ENCODE measurements around the gene SP1. TPM values are rescaled to one million over a fixed set of nuclear protein-coding genes. Genes with fewer than 3 reads are reported as not detected.
"Not testable (repeated sequence)": the region's sequence is repeated elsewhere in the genome, so short reads cannot be mapped to it uniquely, and the experiment has no call there.

Gene SP1
- total and polyA plus RNA-seq, 2 experiments from 2014 or later, result 11.1 to 68.4 TPM

DNA sequence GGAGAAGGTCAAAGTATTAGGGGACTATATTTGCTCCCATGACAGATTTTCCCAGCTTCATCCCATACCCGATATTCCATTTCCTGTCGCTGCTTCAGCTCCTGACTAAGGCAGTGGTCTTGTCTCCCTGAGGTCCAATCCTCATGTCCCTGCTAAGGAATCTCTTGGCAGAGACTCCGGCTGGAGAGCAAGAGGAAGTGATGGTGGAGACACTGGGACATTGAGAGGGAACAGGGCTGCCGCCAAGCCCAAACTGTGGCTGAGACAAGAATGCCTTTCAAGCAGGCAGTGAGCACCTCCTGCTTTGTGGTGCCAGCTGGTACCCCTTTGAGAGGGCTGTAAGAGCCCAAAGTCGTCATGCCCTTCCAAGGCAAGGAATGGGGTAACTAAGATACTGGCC lies 49.3 kb upstream of the SP1 start (continued):
- TF ChIP-seq, protein P1, sequence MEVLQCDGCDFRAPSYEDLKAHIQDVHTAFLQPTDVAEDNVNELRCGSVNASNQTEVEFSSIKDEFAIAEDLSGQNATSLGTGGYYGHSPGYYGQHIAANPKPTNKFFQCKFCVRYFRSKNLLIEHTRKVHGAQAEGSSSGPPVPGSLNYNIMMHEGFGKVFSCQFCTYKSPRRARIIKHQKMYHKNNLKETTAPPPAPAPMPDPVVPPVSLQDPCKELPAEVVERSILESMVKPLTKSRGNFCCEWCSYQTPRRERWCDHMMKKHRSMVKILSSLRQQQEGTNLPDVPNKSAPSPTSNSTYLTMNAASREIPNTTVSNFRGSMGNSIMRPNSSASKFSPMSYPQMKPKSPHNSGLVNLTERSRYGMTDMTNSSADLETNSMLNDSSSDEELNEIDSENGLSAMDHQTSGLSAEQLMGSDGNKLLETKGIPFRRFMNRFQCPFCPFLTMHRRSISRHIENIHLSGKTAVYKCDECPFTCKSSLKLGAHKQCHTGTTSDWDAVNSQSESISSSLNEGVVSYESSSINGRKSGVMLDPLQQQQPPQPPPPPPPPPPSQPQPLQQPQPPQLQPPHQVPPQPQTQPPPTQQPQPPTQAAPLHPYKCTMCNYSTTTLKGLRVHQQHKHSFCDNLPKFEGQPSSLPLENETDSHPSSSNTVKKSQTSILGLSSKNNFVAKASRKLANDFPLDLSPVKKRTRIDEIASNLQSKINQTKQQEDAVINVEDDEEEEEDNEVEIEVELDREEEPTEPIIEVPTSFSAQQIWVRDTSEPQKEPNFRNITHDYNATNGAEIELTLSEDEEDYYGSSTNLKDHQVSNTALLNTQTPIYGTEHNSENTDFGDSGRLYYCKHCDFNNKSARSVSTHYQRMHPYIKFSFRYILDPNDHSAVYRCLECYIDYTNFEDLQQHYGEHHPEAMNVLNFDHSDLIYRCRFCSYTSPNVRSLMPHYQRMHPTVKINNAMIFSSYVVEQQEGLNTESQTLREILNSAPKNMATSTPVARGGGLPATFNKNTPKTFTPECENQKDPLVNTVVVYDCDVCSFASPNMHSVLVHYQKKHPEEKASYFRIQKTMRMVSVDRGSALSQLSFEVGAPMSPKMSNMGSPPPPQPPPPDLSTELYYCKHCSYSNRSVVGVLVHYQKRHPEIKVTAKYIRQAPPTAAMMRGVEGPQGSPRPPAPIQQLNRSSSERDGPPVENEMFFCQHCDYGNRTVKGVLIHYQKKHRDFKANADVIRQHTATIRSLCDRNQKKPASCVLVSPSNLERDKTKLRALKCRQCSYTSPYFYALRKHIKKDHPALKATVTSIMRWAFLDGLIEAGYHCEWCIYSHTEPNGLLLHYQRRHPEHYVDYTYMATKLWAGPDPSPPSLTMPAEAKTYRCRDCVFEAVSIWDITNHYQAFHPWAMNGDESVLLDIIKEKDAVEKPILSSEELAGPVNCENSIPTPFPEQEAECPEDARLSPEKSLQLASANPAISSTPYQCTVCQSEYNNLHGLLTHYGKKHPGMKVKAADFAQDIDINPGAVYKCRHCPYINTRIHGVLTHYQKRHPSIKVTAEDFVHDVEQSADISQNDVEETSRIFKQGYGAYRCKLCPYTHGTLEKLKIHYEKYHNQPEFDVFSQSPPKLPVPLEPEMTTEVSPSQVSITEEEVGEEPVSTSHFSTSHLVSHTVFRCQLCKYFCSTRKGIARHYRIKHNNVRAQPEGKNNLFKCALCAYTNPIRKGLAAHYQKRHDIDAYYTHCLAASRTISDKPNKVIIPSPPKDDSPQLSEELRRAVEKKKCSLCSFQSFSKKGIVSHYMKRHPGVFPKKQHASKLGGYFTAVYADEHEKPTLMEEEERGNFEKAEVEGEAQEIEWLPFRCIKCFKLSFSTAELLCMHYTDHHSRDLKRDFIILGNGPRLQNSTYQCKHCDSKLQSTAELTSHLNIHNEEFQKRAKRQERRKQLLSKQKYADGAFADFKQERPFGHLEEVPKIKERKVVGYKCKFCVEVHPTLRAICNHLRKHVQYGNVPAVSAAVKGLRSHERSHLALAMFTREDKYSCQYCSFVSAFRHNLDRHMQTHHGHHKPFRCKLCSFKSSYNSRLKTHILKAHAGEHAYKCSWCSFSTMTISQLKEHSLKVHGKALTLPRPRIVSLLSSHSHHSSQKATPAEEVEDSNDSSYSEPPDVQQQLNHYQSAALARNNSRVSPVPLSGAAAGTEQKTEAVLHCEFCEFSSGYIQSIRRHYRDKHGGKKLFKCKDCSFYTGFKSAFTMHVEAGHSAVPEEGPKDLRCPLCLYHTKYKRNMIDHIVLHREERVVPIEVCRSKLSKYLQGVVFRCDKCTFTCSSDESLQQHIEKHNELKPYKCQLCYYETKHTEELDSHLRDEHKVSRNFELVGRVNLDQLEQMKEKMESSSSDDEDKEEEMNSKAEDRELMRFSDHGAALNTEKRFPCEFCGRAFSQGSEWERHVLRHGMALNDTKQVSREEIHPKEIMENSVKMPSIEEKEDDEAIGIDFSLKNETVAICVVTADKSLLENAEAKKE (CRISPR knock-in tag; IDR thresholded peaks at IDR 0.05), result no peak
- TF ChIP-seq EZH2phosphoT487 (IDR thresholded peaks at IDR 0.05; ENCODE audit: unreplicated experiment) (no peak), ZNF114 (CRISPR knock-in tag; IDR thresholded peaks at IDR 0.05) (no peak)

DNA sequence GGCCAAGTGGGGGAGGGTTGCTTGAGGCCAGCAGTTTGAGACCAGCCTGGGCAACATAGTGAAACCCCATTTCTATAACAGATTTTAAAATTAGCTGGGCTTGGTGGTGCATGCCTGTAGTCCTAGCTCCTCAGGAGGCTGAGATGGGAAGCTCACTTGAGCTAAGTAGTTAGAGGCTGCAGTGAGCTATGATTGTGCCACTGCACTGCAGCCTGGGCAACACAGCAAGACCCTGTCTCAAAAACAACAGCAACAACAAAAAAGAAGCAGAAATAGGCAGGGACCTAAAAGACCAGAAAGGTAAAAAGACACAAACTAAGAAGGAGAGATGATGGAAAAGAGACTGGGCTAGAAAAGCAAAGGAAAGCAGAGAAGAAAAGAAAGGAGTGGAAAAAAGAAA lies 47.6 kb upstream of the SP1 start:
- H3K9me2 ChIP-seq (ENCODE audit: insufficient read depth); DNase-seq (ENCODE audit: low spot score); H2AFZ ChIP-seq; H3K79me2 ChIP-seq (replicated peaks; ENCODE audit: insufficient read depth); H3K9me3 Mint-ChIP-seq; H3K27ac ChIP-seq (ENCODE audit: low read depth); H3K36me3 ChIP-seq (ENCODE audit: insufficient read depth); H3K4me3 Mint-ChIP-seq; H3K27ac Mint-ChIP-seq; H3K36me3 Mint-ChIP-seq (ENCODE audit: low read depth); ATAC-seq; H3K4me3 ChIP-seq; H3F3A ChIP-seq (replicated peaks; ENCODE audit: low read depth); H4K20me1 ChIP-seq (replicated peaks; ENCODE audit: insufficient read depth); H3K4me2 ChIP-seq: not testable (repeated sequence)
- Histone ChIP-seq H3K27me3 (ENCODE audit: insufficient read depth) (peaks cover 48% of the 10 kb centered on the region), H3K4me1 (ENCODE audit: insufficient read depth) (peaks cover 13% of the 10 kb centered on the region; the same call in 1 of the 2 replicates)
- Mint-ChIP-seq H3K4me1 (peaks cover 26% of the 10 kb centered on the region), H3K27me3 (ENCODE audit: insufficient read depth, low read depth, poor library complexity) (peaks cover 32% of the 10 kb centered on the region)

DNA sequence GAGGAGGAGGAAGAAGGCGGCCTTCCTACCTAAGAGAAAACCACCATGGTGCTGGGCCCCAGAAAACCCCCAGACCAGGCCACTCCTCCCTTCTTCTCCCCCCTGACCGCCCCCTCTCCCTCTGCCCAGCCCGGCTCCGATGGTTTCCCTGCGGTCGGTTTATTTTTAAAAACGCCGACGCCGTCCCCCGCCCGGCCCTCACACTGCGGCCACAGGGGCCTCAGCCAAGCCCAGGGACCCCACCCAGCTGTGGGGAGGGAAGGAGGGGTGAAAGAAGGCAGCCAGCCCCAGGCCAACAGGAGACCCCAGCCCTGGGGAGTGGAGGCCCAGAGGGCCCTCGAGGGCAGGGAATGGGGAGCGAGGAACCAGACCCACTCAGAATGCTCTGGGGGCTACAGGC lies 47.2 kb upstream of the SP1 start:
- H3K27me3 ChIP-seq (ENCODE audit: insufficient read depth), result peaks cover 48% of the 10 kb centered on the region
- Mint-ChIP-seq H3K4me1 (peaks cover 25% of the 10 kb centered on the region), H3K36me3 (ENCODE audit: low read depth) (no peaks in the 10 kb centered on the region; the same call in 2 of the 3 replicates), H3K27me3 (ENCODE audit: insufficient read depth, low read depth, poor library complexity) (peaks cover 31% of the 10 kb centered on the region), H3K4me3 (no peak overlapping the region; the same call in 2 of the 3 replicates), H3K27ac (no peak overlapping the region), H3K9me3 (no peaks in the 10 kb centered on the region; the same call in 2 of the 3 replicates)
- H3K27ac ChIP-seq (ENCODE audit: low read depth), result no peak overlapping the region
- DNase-seq (ENCODE audit: low spot score), result no peak
- H3K9me2 ChIP-seq (ENCODE audit: insufficient read depth), result no peaks in the 10 kb centered on the region
- H4K20me1 ChIP-seq (replicated peaks; ENCODE audit: insufficient read depth), result no peaks in the 10 kb centered on the region
- H3F3A ChIP-seq (replicated peaks; ENCODE audit: low read depth), result peaks cover under 1% of the 10 kb centered on the region; the same call in 1 of the 2 replicates
- no peaks in the 10 kb centered on the region for H3K36me3 ChIP-seq (ENCODE audit: insufficient read depth)
- no peak for ATAC-seq
- H3K79me2 ChIP-seq (replicated peaks; ENCODE audit: insufficient read depth), result no peaks in the 10 kb centered on the region
- H3K4me1 ChIP-seq (ENCODE audit: insufficient read depth), result peaks cover 13% of the 10 kb centered on the region; the same call in 1 of the 2 replicates
- H2AFZ ChIP-seq, result no peak overlapping the region
- no peak overlapping the region for H3K4me2 ChIP-seq
- H3K4me3 ChIP-seq, result no peak overlapping the region
- TF ChIP-seq EZH2 (IDR thresholded peaks at IDR 0.05; ENCODE audit: low read depth, unreplicated experiment), result no peak
- TF ChIP-seq EZH2phosphoT487 (IDR thresholded peaks at IDR 0.05; ENCODE audit: unreplicated experiment), result no peak
- TF ChIP-seq, protein P2, sequence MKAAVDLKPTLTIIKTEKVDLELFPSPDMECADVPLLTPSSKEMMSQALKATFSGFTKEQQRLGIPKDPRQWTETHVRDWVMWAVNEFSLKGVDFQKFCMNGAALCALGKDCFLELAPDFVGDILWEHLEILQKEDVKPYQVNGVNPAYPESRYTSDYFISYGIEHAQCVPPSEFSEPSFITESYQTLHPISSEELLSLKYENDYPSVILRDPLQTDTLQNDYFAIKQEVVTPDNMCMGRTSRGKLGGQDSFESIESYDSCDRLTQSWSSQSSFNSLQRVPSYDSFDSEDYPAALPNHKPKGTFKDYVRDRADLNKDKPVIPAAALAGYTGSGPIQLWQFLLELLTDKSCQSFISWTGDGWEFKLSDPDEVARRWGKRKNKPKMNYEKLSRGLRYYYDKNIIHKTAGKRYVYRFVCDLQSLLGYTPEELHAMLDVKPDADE (IDR thresholded peaks at IDR 0.05), result no peak
- TF ChIP-seq CREB1 (CRISPR knock-in tag; IDR thresholded peaks at IDR 0.05; ENCODE audit: low read depth), result no peak
- no peak for TF ChIP-seq POLR2AphosphoS5 (IDR thresholded peaks at IDR 0.05; ENCODE audit: low read depth)
- TF ChIP-seq NANOG (IDR thresholded peaks at IDR 0.05; ENCODE audit: borderline replicate concordance), result no peak

Data from GM23338 (cell line).